Neural cell (in vitro differentiated cells): Measurements from ENCODE around the gene SMPD2. TPM values are rescaled to one million over a fixed set of nuclear protein-coding genes. Genes with fewer than 3 reads are reported as not detected.

Source experiments
- H2AFZ ChIP-seq: fragments of 200-600, 300-800 bp; sonication (generic), shearing (Covaris generic); 2 replicates; pipeline ENCODE4 v1.6.0; 2014; ENCODE audit warnings: low read depth, mild to moderate bottlenecking, antibody characterized with exemption, low read length, moderate library complexity
- H3F3A ChIP-seq: fragments of 200-600 bp; shearing (Covaris generic); 2 replicates; pipeline ENCODE4 v1.6.1; 2016; ENCODE audit warnings: mild to moderate bottlenecking, moderate library complexity, mixed read lengths, antibody characterized with exemption, low read length; ENCODE audit not compliant: insufficient read depth, poor library complexity, severe bottlenecking
- H3K27ac ChIP-seq: fragments of 200-600, 300-800 bp; sonication (generic), shearing (Covaris generic); 2 replicates; pipeline ENCODE4 v1.5.1; 2014; ENCODE audit warnings: mild to moderate bottlenecking, low read length, moderate library complexity
- H3K27me3 ChIP-seq: fragments of 300-800, 200-600 bp; sonication (generic), shearing (Covaris generic); 2 replicates; pipeline ENCODE4 v1.6.0; 2014; ENCODE audit warnings: mild to moderate bottlenecking, low read depth, low read length, moderate library complexity; ENCODE audit not compliant: insufficient read depth
- H3K36me3 ChIP-seq: fragments of 300-800, 200-600 bp; sonication (generic), shearing (Covaris generic); 2 replicates; pipeline ENCODE4 v1.5.1; 2014; ENCODE audit warnings: mild to moderate bottlenecking, antibody characterized with exemption, low read length, moderate library complexity; ENCODE audit not compliant: insufficient read depth
- H3K4me2 ChIP-seq: fragments of 300-800, 200-600 bp; sonication (generic), shearing (Covaris generic); 2 replicates; pipeline ENCODE4 v1.6.0; 2014; ENCODE audit warnings: mild to moderate bottlenecking, low read length
- H3K4me3 ChIP-seq: fragments of 300-800, 200-600 bp; sonication (generic), shearing (Covaris generic); 2 replicates; pipeline ENCODE4 v1.5.1; 2014; ENCODE audit warnings: mild to moderate bottlenecking, low read length, moderate library complexity
- H3K79me2 ChIP-seq: fragments of 200-600 bp; shearing (Covaris generic); replicated peaks from 2 replicates; pipeline ENCODE4 v1.6.0; 2014; ENCODE audit warnings: mild to moderate bottlenecking, low read length, moderate library complexity; ENCODE audit not compliant: insufficient read depth
- H3K9ac ChIP-seq: fragments of 300-800, 200-600 bp; sonication (generic), shearing (Covaris generic); 2 replicates; pipeline ENCODE4 v1.6.1; 2016; ENCODE audit warnings: mild to moderate bottlenecking, low read length, mixed read lengths
- H3K9me2 ChIP-seq: fragments of 200-600 bp; shearing (Covaris generic); 2 replicates; pipeline ENCODE4 v1.6.1; 2016; ENCODE audit warnings: mild to moderate bottlenecking, low read length, mixed read lengths; ENCODE audit not compliant: insufficient read depth
- H3K9me3 ChIP-seq: fragments of 200-600, 300-800 bp; sonication (generic), shearing (Covaris generic); 2 replicates; pipeline ENCODE4 v1.6.1; 2016; ENCODE audit warnings: mild to moderate bottlenecking, mixed run types, low read length, moderate library complexity, mixed read lengths
- H4K20me1 ChIP-seq: fragments of 200-600 bp; shearing (Covaris generic); 2 replicates; pipeline ENCODE4 v1.6.1; 2016; ENCODE audit warnings: mild to moderate bottlenecking, mixed run types; ENCODE audit not compliant: insufficient read depth
- EP300 ChIP-seq: fragments of 450-650 bp; conservative IDR thresholded peaks from 2 replicates; pipeline ENCODE4 v1.6.1; 2014; ENCODE audit warnings: antibody characterized with exemption, mild to moderate bottlenecking, moderate library complexity; ENCODE audit not compliant: poor library complexity, severe bottlenecking
- MXI1 ChIP-seq: fragments of 450-650 bp; conservative IDR thresholded peaks from 2 replicates; pipeline ENCODE4 v1.6.1; 2014; ENCODE audit warnings: antibody characterized with exemption, mild to moderate bottlenecking; ENCODE audit not compliant: poor library complexity, severe bottlenecking
- POLR2AphosphoS5 ChIP-seq: IDR thresholded peaks from 2 replicates; pipeline ENCODE4 v1.6.1; 2012
- RAD21 ChIP-seq: fragments of 450-650 bp; conservative IDR thresholded peaks from 2 replicates; pipeline ENCODE4 v1.6.1; 2014; ENCODE audit warnings: antibody characterized with exemption, mild to moderate bottlenecking, moderate library complexity
- REST ChIP-seq: IDR thresholded peaks from 2 replicates; pipeline ENCODE4 v1.6.1; 2012; ENCODE audit warnings: borderline replicate concordance
- SMC3 ChIP-seq: fragments of 450-650 bp; conservative IDR thresholded peaks from 2 replicates; pipeline ENCODE4 v1.6.1; 2014; ENCODE audit warnings: antibody characterized with exemption, mild to moderate bottlenecking, moderate library complexity; ENCODE audit not compliant: poor library complexity
- TAF1 ChIP-seq: IDR thresholded peaks from 2 replicates; pipeline ENCODE4 v1.6.1; 2012; ENCODE audit warnings: low read depth
- polyA minus RNA-seq: library from RNA; depleted of rRNA, polyadenylated mRNA; stranded (reverse); fragments of >200 nt; gene quantifications from 2 replicates; pipeline ENCODE4 v1.2.3, GENCODE V29; 2014
- polyA plus RNA-seq: library from polyadenylated mRNA; depleted of rRNA; stranded (reverse); fragments of >200 nt; gene quantifications from 2 replicates; pipeline ENCODE4 v1.2.3, GENCODE V29; 2014
- TF ChIP-seq, protein P1 (sequence below): fragments of 450-650 bp; IDR thresholded peaks from 2 replicates; pipeline ENCODE4 v1.5.1; 2014; ENCODE audit warnings: antibody characterized with exemption, mild to moderate bottlenecking, moderate library complexity; ENCODE audit not compliant: poor library complexity, severe bottlenecking

SMPD2 gene
- polyA plus RNA-seq (8.0 and 8.6 TPM in 2 replicates), polyA minus RNA-seq (7.2 and 10.2 TPM in 2 replicates)

DNA sequence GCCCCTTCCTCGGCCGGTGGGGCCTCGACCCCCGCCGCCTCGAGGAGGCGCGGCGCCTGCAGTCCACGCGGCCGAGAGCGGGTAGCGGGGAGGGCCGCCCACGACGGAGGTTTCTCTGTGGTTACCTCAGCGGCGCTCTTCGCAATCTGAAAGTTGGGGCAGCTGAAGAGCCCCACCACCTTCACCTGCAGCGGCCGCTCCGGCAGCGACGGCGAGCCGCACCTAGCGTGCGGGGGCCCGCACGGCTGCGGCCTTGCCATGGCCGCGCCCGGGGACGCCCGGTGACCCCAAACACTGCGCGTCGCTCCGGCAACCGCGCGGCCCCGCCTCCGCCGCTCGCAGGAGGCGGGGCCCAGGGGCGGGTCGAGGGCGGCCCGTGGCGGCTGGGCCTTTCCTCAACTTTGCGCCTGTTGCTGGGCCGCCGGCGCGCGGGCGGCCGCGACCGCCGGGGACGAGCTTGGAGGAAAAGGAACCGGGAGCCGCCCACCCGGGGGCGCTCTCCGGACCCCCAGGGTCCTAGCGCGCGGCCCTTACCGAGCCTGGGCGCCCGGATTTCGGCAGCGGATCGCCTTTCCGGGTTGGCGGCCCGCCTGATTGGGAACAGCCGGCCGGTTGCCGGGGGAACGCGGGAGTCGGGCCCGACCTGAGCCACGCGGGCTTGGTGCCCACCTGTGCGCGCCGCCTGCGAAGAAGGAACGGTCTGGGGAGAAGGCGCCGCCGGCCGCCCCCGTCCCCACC is at the start of gene SMPD2, which contains the start of gene PPIL6:
TSS of gene SMPD2 (plus strand) at position 394 of the 738 bp plus-strand sequence. CDS start 398 bp downstream, outside the sequence.
TSS of gene PPIL6 (minus strand) at position 298 of the 738 bp plus-strand sequence. CDS start at position 260, 38 bp downstream.
- H3F3A ChIP-seq: no peaks in the 10 kb centered on the region
- no peaks in the 10 kb centered on the region for H3K27me3 ChIP-seq
- H3K36me3 ChIP-seq: no peaks in the 10 kb centered on the region
- no peaks in the 10 kb centered on the region for H3K9me3 ChIP-seq
- no peak within 1 kb of the TSS for H3K27ac ChIP-seq
- H4K20me1 ChIP-seq: no peaks in the 10 kb centered on the region
- H3K9ac ChIP-seq: peak within 1 kb of the TSS; percentile 73
- TF ChIP-seq REST: no peak
- peak; percentile 49 for TF ChIP-seq EP300
- TF ChIP-seq, protein P1, sequence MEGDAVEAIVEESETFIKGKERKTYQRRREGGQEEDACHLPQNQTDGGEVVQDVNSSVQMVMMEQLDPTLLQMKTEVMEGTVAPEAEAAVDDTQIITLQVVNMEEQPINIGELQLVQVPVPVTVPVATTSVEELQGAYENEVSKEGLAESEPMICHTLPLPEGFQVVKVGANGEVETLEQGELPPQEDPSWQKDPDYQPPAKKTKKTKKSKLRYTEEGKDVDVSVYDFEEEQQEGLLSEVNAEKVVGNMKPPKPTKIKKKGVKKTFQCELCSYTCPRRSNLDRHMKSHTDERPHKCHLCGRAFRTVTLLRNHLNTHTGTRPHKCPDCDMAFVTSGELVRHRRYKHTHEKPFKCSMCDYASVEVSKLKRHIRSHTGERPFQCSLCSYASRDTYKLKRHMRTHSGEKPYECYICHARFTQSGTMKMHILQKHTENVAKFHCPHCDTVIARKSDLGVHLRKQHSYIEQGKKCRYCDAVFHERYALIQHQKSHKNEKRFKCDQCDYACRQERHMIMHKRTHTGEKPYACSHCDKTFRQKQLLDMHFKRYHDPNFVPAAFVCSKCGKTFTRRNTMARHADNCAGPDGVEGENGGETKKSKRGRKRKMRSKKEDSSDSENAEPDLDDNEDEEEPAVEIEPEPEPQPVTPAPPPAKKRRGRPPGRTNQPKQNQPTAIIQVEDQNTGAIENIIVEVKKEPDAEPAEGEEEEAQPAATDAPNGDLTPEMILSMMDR: peak; percentile 29
- TF ChIP-seq RAD21: peak; percentile 17
- no peak for TF ChIP-seq TAF1
- peak; percentile 89 for TF ChIP-seq MXI1
- H3K4me2 ChIP-seq: peak within 1 kb of the TSS; percentile 66
- peak within 1 kb of the TSS; percentile 96 for H3K4me3 ChIP-seq
- H2AFZ ChIP-seq: peak within 1 kb of the TSS; percentile 36
- no peaks in the 10 kb centered on the region for H3K79me2 ChIP-seq
- no peaks in the 10 kb centered on the region for H3K9me2 ChIP-seq

- Histone ChIP-seq H3K27ac (no peak overlapping the region), H3F3A (no peaks in the 10 kb centered on the region), H3K4me2 (no peak overlapping the region), H3K9ac (no peak overlapping the region), H3K9me2 (no peaks in the 10 kb centered on the region), H4K20me1 (no peaks in the 10 kb centered on the region), H3K27me3 (no peaks in the 10 kb centered on the region), H3K4me3 (no peak overlapping the region), H3K36me3 (no peaks in the 10 kb centered on the region), H3K9me3 (no peaks in the 10 kb centered on the region), H2AFZ (no peak overlapping the region), H3K79me2 (no peaks in the 10 kb centered on the region)
- no peak for TF ChIP-seq POLR2AphosphoS5
- TF ChIP-seq REST: no peak
- no peak for TF ChIP-seq EP300
- TF ChIP-seq SMC3: no peak
Observed at GRCh38 chr6:109393157-109393885, 47.2 kb upstream of the SMPD2 start.
